HCT116 (cell line): Measurements from ENCODE around the gene ZNF74. TPM values are rescaled to one million over a fixed set of nuclear protein-coding genes. Genes with fewer than 3 reads are reported as not detected.

Source experiments
- ATAC-seq: fragments of 200-7000 bp; cut with Tn5 transposase; 2 replicates; pipeline ENCODE4 v1.9.1; 2020; ENCODE audit warnings: mild to moderate bottlenecking, moderate library complexity
- BruUV-seq: library from RNA; stranded (reverse); fragments of 400-500 nt; replicated peaks from 2 replicates; lab custom pipeline; 2021; lab: Mats Ljungman, UMichigan
- CTCF ChIA-PET: fragments of 300-600 bp; sonication (Branson Sonifier 250); formaldehyde crosslinking; loops from one replicate; lab custom pipeline; 2021; ENCODE audit warnings: antibody characterized with exemption; lab: Charles Lee
- POLR2A ChIA-PET: fragments of 300-600, 350-600 bp; sonication (Branson Sonifier 250); formaldehyde crosslinking; loops from one replicate; lab custom pipeline; 2021; ENCODE audit warnings: antibody characterized with exemption; lab: Charles Lee
- RAD21 ChIA-PET, 2 experiments: fragments of 300-600 bp; sonication (Branson Sonifier 250); formaldehyde crosslinking; loops; one replicate each; lab custom pipeline; 2023; ENCODE audit warnings: low total read pairs in 2 of 2; ENCODE audit not compliant: uncharacterized antibody in 2 of 2, unreplicated experiment in 2 of 2, low non-redundant PET in 1 of 2; lab: Charles Lee
- DNase-seq: peaks from one replicate; pipeline ENCODE4 v3.0.0-alpha.2; 2010; ENCODE audit warnings: low read depth, low spot score
- H2AFZ ChIP-seq: fragments of 200-600 bp; shearing (Covaris generic), sonication (generic); 2 replicates; pipeline ENCODE4 v1.6.1; 2017; ENCODE audit warnings: low read depth, mixed run types, mixed read lengths, antibody characterized with exemption, low read length; ENCODE audit not compliant: poor library complexity, severe bottlenecking
- H3K27ac ChIP-seq: 2 replicates; pipeline ENCODE4 v1.5.1; 2012; ENCODE audit warnings: low read depth, low read length
- H3K27me3 ChIP-seq: fragments of 200-600 bp; sonication (generic); 2 replicates; pipeline ENCODE4 v1.6.1; 2016; ENCODE audit warnings: mixed run types, low read length, mixed read lengths; ENCODE audit not compliant: insufficient read depth
- H3K36me3 ChIP-seq, 2 experiments: fragments of 200-500 bp in 1 of 2; fragments of 200-600 bp in 1 of 2; sonication (Bioruptor generic) in 1 of 2; sonication (generic) in 1 of 2; 2 replicates each; pipeline versions ENCODE4 v1.5.1 to v1.6.1; 2014 to 2016; ENCODE audit warnings: low read length in 2 of 2, inconsistent platforms in 1 of 2, mixed read lengths in 1 of 2, mixed run types in 1 of 2; ENCODE audit not compliant: insufficient read depth in 2 of 2, control insufficient read depth in 1 of 2
- H3K4me1 ChIP-seq, 2 experiments: fragments of 200-600 bp in 1 of 2; sonication (generic) in 1 of 2; 2 replicates each; pipeline versions ENCODE4 v1.5.1 to v1.6.1; 2012 to 2017; ENCODE audit warnings: low read length in 2 of 2, inconsistent platforms in 1 of 2, mild to moderate bottlenecking in 1 of 2, mixed read lengths in 1 of 2, mixed run types in 1 of 2, moderate library complexity in 1 of 2; ENCODE audit not compliant: insufficient read depth in 2 of 2, control insufficient read depth in 1 of 2
- H3K4me2 ChIP-seq: fragments of 200-600 bp; sonication (generic); 2 replicates; pipeline ENCODE4 v1.6.1; 2017; ENCODE audit warnings: mixed run types, low read length, mixed read lengths
- H3K4me3 ChIP-seq, 2 experiments: fragments of 200-600 bp in 1 of 2; sonication (generic) in 1 of 2; replicated peaks in 1 of 2; 2 replicates each; pipeline ENCODE4 v1.5.1; 2011 to 2016; ENCODE audit warnings: low read length in 2 of 2, control low read depth in 1 of 2, low read depth in 1 of 2, mild to moderate bottlenecking in 1 of 2, mixed read lengths in 1 of 2, mixed run types in 1 of 2
- H3K79me2 ChIP-seq: fragments of 200-600 bp; sonication (generic); 2 replicates; pipeline ENCODE4 v1.6.1; 2017; ENCODE audit warnings: mild to moderate bottlenecking, mixed run types, low read length, moderate library complexity, mixed read lengths; ENCODE audit not compliant: insufficient read depth
- H3K9ac ChIP-seq: fragments of 200-600 bp; sonication (generic); 2 replicates; pipeline ENCODE4 v1.6.1; 2016; ENCODE audit warnings: low read length, mixed read lengths
- H3K9me2 ChIP-seq: fragments of 200-600 bp; sonication (generic), shearing (Covaris generic); 2 replicates; pipeline ENCODE4 v1.6.1; 2017; ENCODE audit warnings: mixed run types, mild to moderate bottlenecking, moderate library complexity; ENCODE audit not compliant: insufficient read depth
- H3K9me3 ChIP-seq, 2 experiments: fragments of 200-500 bp in 1 of 2; fragments of 200-600 bp in 1 of 2; sonication (Bioruptor generic) in 1 of 2; sonication (generic) in 1 of 2; 2 replicates each; pipeline ENCODE4 v1.6.1; 2014 to 2017; ENCODE audit warnings: low read length in 2 of 2, mixed read lengths in 2 of 2, inconsistent platforms in 1 of 2, low read depth in 1 of 2, mild to moderate bottlenecking in 1 of 2, mixed run types in 1 of 2, moderate library complexity in 1 of 2; ENCODE audit not compliant: control insufficient read depth in 1 of 2, insufficient read depth in 1 of 2
- H4K20me1 ChIP-seq: fragments of 200-600 bp; sonication (generic), shearing (Covaris generic); 2 replicates; pipeline ENCODE4 v1.6.1; 2017; ENCODE audit warnings: mixed run types, mild to moderate bottlenecking, moderate library complexity; ENCODE audit not compliant: insufficient read depth
- CBX3 ChIP-seq: IDR thresholded peaks from 2 replicates; pipeline ENCODE4 v1.6.1; 2012; ENCODE audit warnings: low read depth
- CEBPB ChIP-seq: IDR thresholded peaks from 2 replicates; pipeline ENCODE4 v1.6.1; 2012; ENCODE audit warnings: low read depth
- ELF1 ChIP-seq: IDR thresholded peaks from 2 replicates; pipeline ENCODE4 v1.6.1; 2012; ENCODE audit warnings: low read depth, borderline replicate concordance
- EZH2 ChIP-seq: fragments of 200-600 bp; sonication (generic); IDR thresholded peaks from 2 replicates; pipeline ENCODE4 v1.6.1; 2017; ENCODE audit warnings: antibody characterized with exemption, mixed run types
- EZH2phosphoT487 ChIP-seq: fragments of 200-600 bp; IDR thresholded peaks from 2 replicates; pipeline ENCODE4 v1.6.1; 2018; ENCODE audit warnings: antibody characterized with exemption, borderline replicate concordance
- FOSL1 ChIP-seq: IDR thresholded peaks from 2 replicates; pipeline ENCODE4 v1.6.1; 2012; ENCODE audit warnings: low read depth
- SIN3A ChIP-seq: IDR thresholded peaks from 2 replicates; pipeline ENCODE4 v1.6.1; 2012; ENCODE audit warnings: low read depth
- TCF7L2 ChIP-seq: IDR thresholded peaks from 2 replicates; pipeline ENCODE4 v1.7.0; 2011; ENCODE audit warnings: borderline replicate concordance, inconsistent platforms; ENCODE audit not compliant: insufficient read depth, insufficient read length; ENCODE audit errors: extremely low read depth
- YY1 ChIP-seq: IDR thresholded peaks from 2 replicates; pipeline ENCODE4 v1.6.1; 2011; ENCODE audit warnings: low read length, low read depth, moderate library complexity, mild to moderate bottlenecking; ENCODE audit not compliant: insufficient replicate concordance; ENCODE audit errors: extremely low read depth
- ZNF274 ChIP-seq: fragments of 200-500 bp; sonication (Bioruptor generic); IDR thresholded peaks from 2 replicates; pipeline ENCODE4 v1.6.1; 2014; ENCODE audit warnings: mild to moderate bottlenecking, low read depth, low read length, inconsistent platforms
- intact Hi-C: fragments of 100-400 bp; cut with micrococcal nuclease; formaldehyde crosslinking; loops from 2 replicates; pipeline ENCODE4 v1.10.0; 2022
- total RNA-seq: library from RNA; stranded (reverse); gene quantifications from one replicate; pipeline ENCODE4 v1.2.1, GENCODE V29; 2021; ENCODE audit not compliant: unreplicated experiment

The ZNF74 gene
- total RNA-seq, 1 experiment from 2014 or later = 15.4 TPM

- Histone ChIP-seq H3K27me3 (no peaks in the 10 kb centered on the region), H3K36me3 (no peaks in the 10 kb centered on the region), H4K20me1 (no peaks in the 10 kb centered on the region), H3K4me3 (no peak overlapping the region), H3K4me2 (no peak overlapping the region), H3K79me2 (no peaks in the 10 kb centered on the region), H3K4me1 (peaks cover 3 to 11% of the 10 kb centered on the region in 2 experiments; a peak in 3 of 4 replicates), H3K27ac (no peak overlapping the region), H3K9me2 (no peaks in the 10 kb centered on the region), H2AFZ (no peak overlapping the region), H3K9me3 (no peaks in the 10 kb centered on the region), H3K9ac (no peak overlapping the region)
- CTCF ChIA-PET = no interaction called here
- DNase-seq (no peak), ATAC-seq (no peak)
- no TSS peak for BruUV-seq
- intact Hi-C loops = no loop called here
- RAD21 ChIA-PET = no interaction called here
- TF ChIP-seq YY1 = no peak
- TF ChIP-seq EZH2phosphoT487 = no peak
- TF ChIP-seq CBX3 = no peak
- no peak for TF ChIP-seq ZNF274
- TF ChIP-seq EZH2 = no peak
- POLR2A ChIA-PET = no interaction called here
These were observed 4.7 kb upstream of the ZNF74 start for GRCh38 chr22:20389288-20389687.

- ChIA-PET RAD21 (no interaction called here), CTCF (no interaction called here)
- DNase-seq = no peak
- Histone ChIP-seq H3K9me2 (no peaks in the 10 kb centered on the region), H3K27ac (no peak overlapping the region), H2AFZ (no peak overlapping the region), H3K27me3 (no peaks in the 10 kb centered on the region)
- no peak for TF ChIP-seq CEBPB
- TF ChIP-seq TCF7L2 = no peak
- no peak for TF ChIP-seq ELF1
- TF ChIP-seq EZH2phosphoT487 = no peak
- no peak for TF ChIP-seq SIN3A
- TF ChIP-seq FOSL1 = no peak
- TF ChIP-seq, all 23 proteins: peak for 0
- no peak overlapping the region for H3K9ac ChIP-seq
- POLR2A ChIA-PET = no interaction called here
- no peak overlapping the region for H3K4me3 ChIP-seq
- H3K79me2 ChIP-seq = no peaks in the 10 kb centered on the region
- H3K36me3 ChIP-seq = no peaks in the 10 kb centered on the region
- BruUV-seq = no TSS peak
- intact Hi-C loops = no loop called here
- H3K9me3 ChIP-seq = no peaks in the 10 kb centered on the region
- H3K4me1 ChIP-seq = peaks cover 9 to 22% of the 10 kb centered on the region in 2 experiments
- no peak for ATAC-seq
- no peak overlapping the region for H3K4me2 ChIP-seq
- no peaks in the 10 kb centered on the region for H4K20me1 ChIP-seq
These were observed 3.5 kb upstream of the ZNF74 start for GRCh38 chr22:20390394-20390907.
